ENCODE measurements around the gene MARK4. TPM values are rescaled to one million over a fixed set of nuclear protein-coding genes. Genes with fewer than 3 reads are reported as not detected.
"Not testable (repeated sequence)": the region's sequence is repeated elsewhere in the genome, so short reads cannot be mapped to it uniquely, and the experiment has no call there.

Gene MARK4
- total RNA-seq, 1 donor from 2014 or later: 16.7 TPM

DNA sequence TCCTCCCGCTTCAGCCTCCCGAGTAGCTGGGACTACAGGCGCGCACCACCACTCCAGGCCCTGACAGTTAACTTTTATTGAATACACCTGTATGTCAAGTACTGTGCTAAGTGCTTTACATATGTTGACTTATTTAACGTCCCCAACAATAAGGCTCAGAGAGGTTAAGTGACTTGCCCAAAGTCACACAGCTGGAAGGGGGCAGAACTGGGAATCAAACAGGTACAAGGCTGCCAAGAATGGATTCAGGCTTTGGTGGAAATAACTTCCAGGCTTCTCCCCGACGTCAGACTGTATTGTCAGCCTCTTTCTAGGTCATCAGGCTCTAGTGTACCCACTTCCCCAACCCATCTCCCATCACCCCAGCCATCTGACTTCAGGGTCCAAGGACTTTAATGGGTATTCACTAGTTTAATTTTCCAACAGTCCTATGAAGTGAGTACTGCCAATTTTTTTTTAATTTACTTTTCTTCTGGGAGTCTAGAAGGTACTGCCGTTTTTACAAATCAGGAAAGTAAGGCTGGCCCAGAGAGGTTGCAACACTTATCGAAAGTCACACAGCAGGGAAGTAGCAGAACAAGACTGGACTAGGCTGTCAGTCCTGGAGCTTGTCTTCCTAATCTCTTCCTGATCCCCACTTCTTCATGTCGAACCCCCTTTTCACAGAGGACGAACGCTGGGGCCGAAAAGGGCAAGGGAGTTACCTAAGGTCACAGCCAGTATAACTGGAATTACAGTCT, 76.5 kb downstream of the MARK4 start:
- intact Hi-C loops (cut with DNase I): no loop called here
- no peak overlapping the region for H3K4me3 ChIP-seq
- TF ChIP-seq POLR2AphosphoS5 (IDR thresholded peaks at IDR 0.05; ENCODE audit: insufficient read depth in 1 of 2, low read depth in 1 of 2) (no peak), POLR2A (IDR thresholded peaks at IDR 0.05) (no peak)
- TF ChIP-seq, protein P1, sequence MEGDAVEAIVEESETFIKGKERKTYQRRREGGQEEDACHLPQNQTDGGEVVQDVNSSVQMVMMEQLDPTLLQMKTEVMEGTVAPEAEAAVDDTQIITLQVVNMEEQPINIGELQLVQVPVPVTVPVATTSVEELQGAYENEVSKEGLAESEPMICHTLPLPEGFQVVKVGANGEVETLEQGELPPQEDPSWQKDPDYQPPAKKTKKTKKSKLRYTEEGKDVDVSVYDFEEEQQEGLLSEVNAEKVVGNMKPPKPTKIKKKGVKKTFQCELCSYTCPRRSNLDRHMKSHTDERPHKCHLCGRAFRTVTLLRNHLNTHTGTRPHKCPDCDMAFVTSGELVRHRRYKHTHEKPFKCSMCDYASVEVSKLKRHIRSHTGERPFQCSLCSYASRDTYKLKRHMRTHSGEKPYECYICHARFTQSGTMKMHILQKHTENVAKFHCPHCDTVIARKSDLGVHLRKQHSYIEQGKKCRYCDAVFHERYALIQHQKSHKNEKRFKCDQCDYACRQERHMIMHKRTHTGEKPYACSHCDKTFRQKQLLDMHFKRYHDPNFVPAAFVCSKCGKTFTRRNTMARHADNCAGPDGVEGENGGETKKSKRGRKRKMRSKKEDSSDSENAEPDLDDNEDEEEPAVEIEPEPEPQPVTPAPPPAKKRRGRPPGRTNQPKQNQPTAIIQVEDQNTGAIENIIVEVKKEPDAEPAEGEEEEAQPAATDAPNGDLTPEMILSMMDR (IDR thresholded peaks at IDR 0.05): no peak

DNA sequence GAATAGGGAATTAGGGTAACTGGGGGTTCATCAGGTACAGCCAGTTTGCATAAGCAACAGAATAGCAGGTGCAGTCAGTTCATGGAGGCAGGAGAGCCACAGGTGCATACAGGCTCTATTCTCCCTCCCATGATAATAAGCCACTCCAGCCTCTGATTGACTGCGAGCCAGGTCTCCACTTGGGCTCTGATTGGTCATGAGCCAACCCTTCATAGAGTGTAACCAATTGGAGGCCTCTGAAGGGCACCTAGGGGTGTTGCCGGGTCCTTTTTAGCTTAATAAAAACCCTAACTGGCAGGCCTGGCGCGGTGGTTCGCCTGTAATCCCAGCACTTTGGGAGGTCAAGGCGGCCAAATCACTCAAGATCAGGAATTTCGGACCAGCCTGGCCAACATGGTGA, 80.3 kb downstream of the MARK4 start:
- Histone ChIP-seq H3K4me1 (no peaks in the 10 kb centered on the region), H3K9me3 (no peaks in the 10 kb centered on the region), H3K27me3 (no peaks in the 10 kb centered on the region), H3K27ac (no peak overlapping the region), H3K36me3 (no peaks in the 10 kb centered on the region), H3K4me3 (no peak overlapping the region)
- no peak for DNase-seq (ENCODE audit: extremely low spot score in 2 of 2)
- intact Hi-C loops (cut with DNase I): no loop called here
- TF ChIP-seq POLR2AphosphoS5 (IDR thresholded peaks at IDR 0.05; ENCODE audit: insufficient read depth in 1 of 2, low read depth in 1 of 2): no peak
- TF ChIP-seq, protein P1 (IDR thresholded peaks at IDR 0.05): no peak
- TF ChIP-seq POLR2A (IDR thresholded peaks at IDR 0.05): no peak

More for the DNA sequence above, 76.5 kb downstream of the MARK4 start:
- no peaks in the 10 kb centered on the region for H3K36me3 ChIP-seq
- H3K27ac ChIP-seq: no peak overlapping the region
- no peaks in the 10 kb centered on the region for H3K4me1 ChIP-seq
- peaks cover 6% of the 10 kb centered on the region for H3K27me3 ChIP-seq
- H3K9me3 ChIP-seq: no peaks in the 10 kb centered on the region
- no peak for DNase-seq (ENCODE audit: extremely low spot score in 2 of 2)

DNA sequence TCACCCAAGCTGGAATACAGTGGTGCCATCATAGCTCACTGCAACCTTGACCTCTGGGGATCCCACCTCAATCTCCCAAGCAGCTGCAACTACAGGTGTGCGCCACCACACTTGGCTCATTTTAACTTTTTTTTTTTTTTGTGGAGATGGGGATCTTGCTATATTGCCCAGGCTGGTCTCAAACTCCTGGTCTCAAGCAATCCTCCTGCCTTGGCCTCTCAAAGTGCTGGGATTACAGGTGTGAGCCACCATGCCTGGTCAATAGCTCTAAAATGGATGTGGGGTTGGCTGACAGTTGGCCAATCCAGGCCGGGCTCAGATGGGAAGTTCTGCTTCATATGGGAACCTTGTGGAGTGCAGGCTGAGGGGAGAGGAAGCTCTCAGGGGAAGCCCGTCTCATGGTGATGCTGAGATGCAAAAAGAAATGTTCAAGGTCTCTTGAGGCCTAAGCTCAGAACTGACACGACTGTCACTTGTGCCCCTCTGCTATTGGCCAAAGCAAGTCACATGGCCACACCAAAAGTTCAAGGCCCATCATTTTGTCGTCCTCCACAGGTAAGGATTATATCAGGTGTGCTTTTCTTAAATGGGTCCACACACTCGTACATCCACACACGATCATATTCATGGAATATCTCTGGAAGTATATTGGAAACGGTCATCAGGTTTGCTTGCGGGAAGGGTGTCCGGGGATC, 82.7 kb downstream of the MARK4 start:
- no peak for DNase-seq (ENCODE audit: extremely low spot score in 2 of 2)
- Histone ChIP-seq H3K4me3 (no peak overlapping the region), H3K36me3 (no peaks in the 10 kb centered on the region), H3K27me3 (no peaks in the 10 kb centered on the region), H3K27ac (no peak overlapping the region), H3K4me1 (peaks cover 5% of the 10 kb centered on the region), H3K9me3 (no peaks in the 10 kb centered on the region)
- intact Hi-C loops (cut with DNase I): no loop called here
- TF ChIP-seq POLR2AphosphoS5 (IDR thresholded peaks at IDR 0.05; ENCODE audit: insufficient read depth in 1 of 2, low read depth in 1 of 2) (no peak), POLR2A (IDR thresholded peaks at IDR 0.05) (no peak)
- TF ChIP-seq, protein P1 (IDR thresholded peaks at IDR 0.05): no peak

DNA sequence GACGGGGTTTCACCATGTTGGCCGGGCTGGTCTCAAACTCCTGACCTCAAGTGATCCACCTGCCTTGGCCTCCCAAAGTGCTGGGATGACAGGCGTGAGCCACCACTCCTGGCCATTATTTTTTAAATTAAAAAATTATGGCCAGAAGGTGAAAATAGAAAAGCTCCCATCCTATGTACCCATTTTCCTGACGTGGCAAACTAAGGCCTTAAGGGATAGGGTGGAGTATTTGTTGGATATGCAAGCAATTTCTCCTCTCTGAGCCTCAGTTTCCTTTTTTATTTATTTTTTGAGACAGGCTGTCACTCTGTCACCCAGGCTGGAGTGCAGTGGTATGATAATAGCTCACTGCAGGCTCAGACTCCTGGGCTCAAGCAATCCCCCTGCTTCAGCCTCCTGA, 83.8 kb downstream of the MARK4 start:
- H3K4me3 ChIP-seq; H3K27me3 ChIP-seq; H3K9me3 ChIP-seq; H3K27ac ChIP-seq; intact Hi-C loops (cut with DNase I); H3K36me3 ChIP-seq; H3K4me1 ChIP-seq; DNase-seq (ENCODE audit: extremely low spot score in 2 of 2): not testable (repeated sequence)

DNA sequence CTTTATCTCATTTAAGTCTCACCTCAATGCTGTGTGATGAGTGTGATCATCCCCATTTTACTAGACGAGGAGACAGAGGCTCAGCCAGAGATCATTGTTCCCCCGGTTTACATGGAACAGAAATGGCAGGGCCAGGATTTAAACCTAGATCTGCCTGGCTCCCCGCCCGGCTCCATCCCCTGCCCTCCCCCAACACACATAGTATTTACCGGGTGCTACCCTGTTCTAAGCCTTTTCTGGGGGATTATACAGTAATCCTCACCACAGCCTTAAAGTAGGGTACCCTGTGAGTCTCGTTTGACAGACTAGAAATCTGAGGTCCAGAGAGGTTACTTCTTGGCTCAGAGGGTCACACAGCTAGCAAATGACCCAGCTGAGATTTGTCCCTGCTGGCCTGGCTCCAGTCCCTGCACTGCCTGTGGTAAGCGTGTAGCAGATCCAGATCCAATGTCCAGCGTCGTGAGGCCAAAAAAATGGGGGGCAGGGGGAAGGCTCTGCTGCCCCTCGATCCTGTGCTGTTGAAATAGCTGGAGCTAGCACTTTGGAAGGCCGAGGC, 85.7 kb downstream of the MARK4 start:
- no peak overlapping the region for H3K4me3 ChIP-seq
- TF ChIP-seq, protein P1 (IDR thresholded peaks at IDR 0.05): no peak
- TF ChIP-seq POLR2AphosphoS5 (IDR thresholded peaks at IDR 0.05; ENCODE audit: insufficient read depth in 1 of 2, low read depth in 1 of 2): no peak
- TF ChIP-seq POLR2A (IDR thresholded peaks at IDR 0.05): no peak
- no peak for DNase-seq (ENCODE audit: extremely low spot score in 2 of 2)
- intact Hi-C loops (cut with DNase I): no loop called here
- peaks cover 7% of the 10 kb centered on the region for H3K4me1 ChIP-seq
- no peak overlapping the region for H3K27ac ChIP-seq
- no peaks in the 10 kb centered on the region for H3K27me3 ChIP-seq
- no peaks in the 10 kb centered on the region for H3K9me3 ChIP-seq
- H3K36me3 ChIP-seq: no peaks in the 10 kb centered on the region
